ENCODE results near the gene CHN2.

The CHN2 gene

GRCh38 chr7:29146888-29147609 lies 47.5 kb upstream of the CHN2 start:
- no peaks in the 10 kb centered on the region for H3K79me2 ChIP-seq (ENCODE audit: insufficient read depth, low read depth)
- TF ChIP-seq CTCF (conservative IDR thresholded peaks at IDR 0.05; ENCODE audit: low read depth, low read length) = peak; percentile 31; the same call in 1 of the 2 replicates
- no peak overlapping the region for H3K4me3 ChIP-seq (IDR thresholded peaks at IDR 0.05; ENCODE audit: insufficient read depth, low read depth, low read length)
- peaks cover 16% of the 10 kb centered on the region for H3K4me1 ChIP-seq (ENCODE audit: low read depth, poor library complexity, severe bottlenecking)
- no peaks in the 10 kb centered on the region for H3K27me3 ChIP-seq (ENCODE audit: insufficient read depth, low read depth)
- no peak overlapping the region; the same call in 1 of the 2 replicates for H3K27ac ChIP-seq
- no peaks in the 10 kb centered on the region for H3K36me3 ChIP-seq (ENCODE audit: insufficient read depth)
- no peak overlapping the region; the same call in 1 of the 2 replicates for H3K9ac ChIP-seq
- H2AFZ ChIP-seq (ENCODE audit: low read depth) = peak overlapping the region; percentile 61; the same call in 1 of the 2 replicates
- peak overlapping the region; percentile 58 for H3K4me2 ChIP-seq
- H4K20me1 ChIP-seq (ENCODE audit: insufficient read depth) = no peaks in the 10 kb centered on the region

- no peak for TF ChIP-seq CTCF (conservative IDR thresholded peaks at IDR 0.05; ENCODE audit: low read depth, low read length)
- H3K4me3 ChIP-seq (IDR thresholded peaks at IDR 0.05; ENCODE audit: insufficient read depth, low read depth, low read length) = no peak overlapping the region
- no peaks in the 10 kb centered on the region for H3K36me3 ChIP-seq (ENCODE audit: insufficient read depth)
- H2AFZ ChIP-seq (ENCODE audit: low read depth) = peak overlapping the region; percentile 61; the same call in 1 of the 2 replicates
- no peak overlapping the region for H3K9ac ChIP-seq
- H3K79me2 ChIP-seq (ENCODE audit: insufficient read depth, low read depth) = no peaks in the 10 kb centered on the region
- peaks cover 16% of the 10 kb centered on the region for H3K4me1 ChIP-seq (ENCODE audit: low read depth, poor library complexity, severe bottlenecking)
- no peaks in the 10 kb centered on the region for H4K20me1 ChIP-seq (ENCODE audit: insufficient read depth)
- H3K27ac ChIP-seq = no peak overlapping the region
- H3K27me3 ChIP-seq (ENCODE audit: insufficient read depth, low read depth) = no peaks in the 10 kb centered on the region
- H3K4me2 ChIP-seq = peak overlapping the region; percentile 58
These were observed 46.8 kb upstream of the CHN2 start for GRCh38 chr7:29147821-29148220.

- H3K36me3 ChIP-seq (ENCODE audit: insufficient read depth) = no peaks in the 10 kb centered on the region
- no peak for TF ChIP-seq CTCF (conservative IDR thresholded peaks at IDR 0.05; ENCODE audit: low read depth, low read length)
These were observed 45.5 kb upstream of the CHN2 start for GRCh38 chr7:29149036-29149435.

GRCh38 chr7:29150856-29151255 lies 43.7 kb upstream of the CHN2 start:
- H3K27ac ChIP-seq = no peak overlapping the region
- no peak overlapping the region for H3K9ac ChIP-seq

More at GRCh38 chr7:29149036-29149435, 45.5 kb upstream of the CHN2 start:
- no peaks in the 10 kb centered on the region for H3K27me3 ChIP-seq (ENCODE audit: insufficient read depth, low read depth)
- H3K27ac ChIP-seq = no peak overlapping the region
- H2AFZ ChIP-seq (ENCODE audit: low read depth) = no peak overlapping the region
- H3K79me2 ChIP-seq (ENCODE audit: insufficient read depth, low read depth) = no peaks in the 10 kb centered on the region
- no peak overlapping the region for H3K4me3 ChIP-seq (IDR thresholded peaks at IDR 0.05; ENCODE audit: insufficient read depth, low read depth, low read length)
- H3K4me1 ChIP-seq (ENCODE audit: low read depth, poor library complexity, severe bottlenecking) = peaks cover 16% of the 10 kb centered on the region
- no peak overlapping the region for H3K9ac ChIP-seq
- no peak overlapping the region for H3K4me2 ChIP-seq
- no peaks in the 10 kb centered on the region for H4K20me1 ChIP-seq (ENCODE audit: insufficient read depth)

More at GRCh38 chr7:29150856-29151255, 43.7 kb upstream of the CHN2 start:
- Histone ChIP-seq H3K4me3 (IDR thresholded peaks at IDR 0.05; ENCODE audit: insufficient read depth, low read depth, low read length) (no peak overlapping the region), H2AFZ (ENCODE audit: low read depth) (no peak overlapping the region), H3K27me3 (ENCODE audit: insufficient read depth, low read depth) (no peaks in the 10 kb centered on the region), H3K79me2 (ENCODE audit: insufficient read depth, low read depth) (no peaks in the 10 kb centered on the region), H3K4me1 (ENCODE audit: low read depth, poor library complexity, severe bottlenecking) (peaks cover 16% of the 10 kb centered on the region), H4K20me1 (ENCODE audit: insufficient read depth) (no peaks in the 10 kb centered on the region), H3K36me3 (ENCODE audit: insufficient read depth) (no peaks in the 10 kb centered on the region), H3K4me2 (no peak overlapping the region)
- no peak for TF ChIP-seq CTCF (conservative IDR thresholded peaks at IDR 0.05; ENCODE audit: low read depth, low read length)

All from KMS-11 (cell line).